Fibroblast of the aortic adventitia (primary cell): ENCODE results near the gene TRMT44. TPM values are rescaled to one million over a fixed set of nuclear protein-coding genes. Genes with fewer than 3 reads are reported as not detected.

Experiments used
- DNase-seq: peaks from one replicate; pipeline ENCODE4 v3.0.0-alpha.2; 2010; ENCODE audit warnings: low read depth
- H3K4me3 ChIP-seq: 2 replicates; pipeline ENCODE4 v1.5.1; 2011; ENCODE audit warnings: low read depth, mild to moderate bottlenecking, control low read depth, low read length, moderate library complexity
- CTCF ChIP-seq: IDR thresholded peaks from 2 replicates; pipeline ENCODE4 v1.5.1; 2011; ENCODE audit warnings: mild to moderate bottlenecking, low read length, control low read depth, inconsistent platforms; ENCODE audit not compliant: insufficient read depth
- total RNA-seq: library from RNA; depleted of rRNA; stranded (reverse); fragments of >200 nt; gene quantifications from 2 replicates; pipeline ENCODE4 v1.2.3, GENCODE V29; 2012; ENCODE audit warnings: low replicate concordance

Gene TRMT44
- total RNA-seq, 1 donor: 18.9 TPM

DNA sequence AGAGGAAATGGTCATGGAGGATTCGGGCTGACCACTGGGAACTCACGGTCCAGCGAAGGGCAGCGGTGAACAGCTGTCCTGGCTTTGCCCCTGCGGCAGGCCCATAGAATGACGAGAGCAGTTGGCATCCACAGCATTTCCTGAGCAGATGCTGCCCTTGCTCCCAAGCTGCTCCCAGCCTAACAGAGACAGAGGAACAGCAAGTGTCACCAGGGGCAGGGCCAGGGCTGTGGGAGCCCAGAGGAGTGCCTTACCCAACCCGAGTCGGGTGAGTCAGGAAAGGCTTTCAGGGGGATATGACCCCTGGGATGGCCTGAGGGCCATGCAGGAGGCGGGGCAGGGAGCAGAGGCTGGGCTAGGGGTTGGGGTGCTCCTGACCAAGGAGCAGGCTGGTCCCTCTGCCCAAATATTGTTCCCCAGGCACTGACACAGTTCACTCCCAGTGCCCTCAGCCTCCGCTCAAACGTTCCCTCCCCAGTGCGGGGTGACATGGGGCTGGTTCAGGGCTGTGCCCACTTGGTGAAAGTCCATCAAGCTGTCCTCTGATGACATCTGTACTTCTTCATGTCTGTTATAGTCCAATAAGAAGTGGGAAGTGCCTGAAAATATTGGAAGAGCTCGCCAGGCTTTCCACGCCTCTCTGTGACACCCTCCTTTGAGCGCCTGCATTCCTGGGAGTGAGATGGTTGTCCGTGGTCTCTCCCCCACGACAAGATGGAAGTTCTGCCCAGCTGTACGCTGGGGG, 74.9 kb downstream of the TRMT44 start:
- peak; percentile 23 for DNase-seq
- no peak for TF ChIP-seq CTCF
- no peak overlapping the region for H3K4me3 ChIP-seq

DNA sequence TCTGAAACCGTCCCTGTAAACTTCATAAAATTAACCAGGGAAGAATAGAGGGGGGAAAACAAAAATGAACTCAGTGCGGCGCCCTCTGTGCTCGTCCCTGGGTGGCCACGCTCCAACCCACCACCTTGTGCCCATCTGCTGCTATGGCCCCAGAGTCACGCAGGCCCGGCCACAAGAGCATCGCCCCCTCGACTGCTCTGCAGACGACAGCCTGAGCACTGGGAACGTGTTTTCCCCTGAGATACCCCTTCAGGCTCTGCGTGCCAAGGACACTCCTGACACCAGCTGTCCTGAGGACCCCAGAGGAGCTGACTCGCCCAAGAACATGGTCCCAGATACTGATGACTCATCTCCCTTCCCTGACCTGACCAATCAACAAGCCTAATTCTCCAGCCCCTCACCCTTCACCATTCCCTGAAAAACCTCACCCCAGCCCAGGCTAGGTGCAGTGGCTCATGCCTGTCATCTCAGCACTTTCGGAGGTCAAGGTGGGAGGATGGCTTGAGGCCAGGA, 75.5 kb downstream of the TRMT44 start:
- TF ChIP-seq CTCF: no peak
- DNase-seq: no peak
- no peak overlapping the region for H3K4me3 ChIP-seq

DNA sequence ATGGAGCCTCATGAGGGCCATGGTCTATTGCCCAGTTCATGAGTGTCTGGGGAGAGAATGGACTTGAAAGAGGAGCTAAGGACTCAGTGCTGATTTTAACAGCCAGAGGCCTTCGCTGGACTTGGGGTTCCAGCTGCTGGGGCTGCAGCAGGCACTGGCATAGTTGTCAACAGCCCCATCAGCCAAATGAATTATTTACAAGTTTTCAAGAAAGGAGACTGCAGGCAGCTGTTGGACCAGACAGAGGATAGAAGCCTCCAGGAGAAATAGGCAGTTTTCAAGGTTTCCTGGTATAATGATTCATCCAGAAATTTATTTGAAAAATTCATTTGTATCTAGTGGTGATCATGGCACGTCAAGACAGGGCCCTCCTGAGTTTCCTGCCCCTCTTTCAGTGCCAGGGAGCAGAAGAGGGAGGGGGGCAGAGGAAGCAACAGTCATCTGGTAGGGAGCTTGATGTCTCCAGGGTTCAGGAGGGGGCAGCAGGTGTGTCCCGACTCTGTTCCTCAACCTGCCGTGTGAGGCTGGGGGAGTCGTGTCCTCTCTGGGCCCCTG, 76.5 kb downstream of the TRMT44 start:
- DNase-seq: no peak
- H3K4me3 ChIP-seq: no peak overlapping the region
- no peak for TF ChIP-seq CTCF

DNA sequence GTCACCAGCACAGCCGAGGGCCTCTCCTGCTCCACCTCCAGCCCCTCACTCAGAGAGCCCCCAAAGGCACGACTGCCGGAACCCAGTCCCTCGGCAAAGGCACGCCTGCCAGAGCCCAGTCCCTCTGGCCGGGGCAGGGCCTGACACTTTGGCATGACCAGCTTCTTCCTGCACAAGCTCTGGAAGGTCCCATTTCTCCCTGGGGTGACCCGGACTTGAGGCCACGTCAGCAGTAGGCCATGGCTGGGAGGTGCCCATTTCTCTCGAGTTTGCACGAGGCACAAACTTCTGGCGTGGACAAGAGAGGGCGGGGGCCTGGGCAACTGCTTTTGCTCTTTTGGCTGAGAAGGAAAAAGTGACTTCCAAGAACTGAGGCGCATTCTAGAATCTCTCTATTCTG, 77.4 kb downstream of the TRMT44 start:
- DNase-seq: peak; percentile 56
- no peak overlapping the region for H3K4me3 ChIP-seq
- TF ChIP-seq CTCF: no peak

- DNase-seq: no peak
- H3K4me3 ChIP-seq: no peak overlapping the region
- TF ChIP-seq CTCF: no peak
These were observed 81.9 kb downstream of the TRMT44 start for GRCh38 chr4:8522160-8523120.

DNA sequence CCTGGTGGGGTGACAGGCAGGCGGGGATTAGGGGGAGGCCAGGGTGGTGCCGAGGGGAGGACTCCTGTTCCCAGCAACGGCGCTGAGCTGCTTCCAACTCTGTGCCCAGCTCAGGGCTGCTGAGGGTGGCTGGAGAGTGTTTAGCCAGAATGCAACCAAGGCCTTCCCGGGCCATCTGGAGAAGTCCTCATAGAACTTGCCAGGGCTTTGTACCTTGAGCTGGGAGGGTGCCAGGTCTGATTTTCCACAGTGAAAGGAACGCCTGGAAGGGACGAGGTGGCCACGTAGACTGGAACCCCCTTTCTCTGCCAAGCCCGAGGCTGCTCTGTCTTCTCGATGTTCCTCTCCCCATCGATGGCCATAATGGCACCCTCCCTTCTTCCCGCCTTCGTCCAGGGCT, 82.6 kb downstream of the TRMT44 start:
- H3K4me3 ChIP-seq: no peak overlapping the region
- DNase-seq: no peak
- TF ChIP-seq CTCF: no peak
